Endodermal cell (in vitro differentiated cells): ENCODE data around the gene IGFN1. TPM values are rescaled to one million over a fixed set of nuclear protein-coding genes. Genes with fewer than 3 reads are reported as not detected.

Experiments used
- DNase-seq: peaks from one replicate; pipeline ENCODE4 v3.0.0-alpha.2; 2017
- H3K27ac ChIP-seq: 2 replicates; pipeline ENCODE4 v1.5.1; 2013; ENCODE audit warnings: mild to moderate bottlenecking, low read depth, low read length, moderate library complexity
- H3K27me3 ChIP-seq: 2 replicates; pipeline ENCODE4 v1.6.1; 2013; ENCODE audit warnings: mild to moderate bottlenecking, low read length, moderate library complexity; ENCODE audit not compliant: insufficient read depth, control insufficient read depth, poor library complexity, severe bottlenecking
- H3K36me3 ChIP-seq: 2 replicates; pipeline ENCODE4 v1.7.0; 2013; ENCODE audit warnings: mild to moderate bottlenecking, low read length, moderate library complexity; ENCODE audit not compliant: control insufficient read depth, insufficient read depth
- H3K4me1 ChIP-seq: one replicate; pipeline ENCODE4 v1.7.0; 2013; ENCODE audit warnings: low read length; ENCODE audit not compliant: control insufficient read depth, insufficient read depth
- H3K4me3 ChIP-seq: 2 replicates; pipeline ENCODE4 v1.5.1; 2013; ENCODE audit warnings: mild to moderate bottlenecking, low read length, moderate library complexity
- H3K9ac ChIP-seq: 2 replicates; pipeline ENCODE4 v1.6.1; 2013; ENCODE audit warnings: mild to moderate bottlenecking, low read length, moderate library complexity; ENCODE audit not compliant: poor library complexity, severe bottlenecking; ENCODE audit errors: extremely low read depth
- H3K9me3 ChIP-seq: 2 replicates; pipeline ENCODE4 v1.6.1; 2013; ENCODE audit warnings: mild to moderate bottlenecking, low read length, moderate library complexity; ENCODE audit not compliant: control insufficient read depth
- H3K27ac Mint-ChIP-seq: 2 replicates; pipeline ENCODE4 v1.8.0; 2020; ENCODE audit warnings: mixed read lengths
- H3K27me3 Mint-ChIP-seq: 2 replicates; pipeline ENCODE4 v1.8.0; 2021; ENCODE audit warnings: mild to moderate bottlenecking, mixed read lengths; ENCODE audit not compliant: insufficient read depth
- H3K36me3 Mint-ChIP-seq: 2 replicates; pipeline ENCODE4 v1.8.0; 2020; ENCODE audit warnings: low read depth, mixed read lengths
- H3K4me1 Mint-ChIP-seq: 2 replicates; pipeline ENCODE4 v1.8.0; 2020; ENCODE audit warnings: mixed read lengths
- H3K4me3 Mint-ChIP-seq: 2 replicates; pipeline ENCODE4 v1.8.0; 2020; ENCODE audit warnings: mild to moderate bottlenecking, moderate library complexity, mixed read lengths
- H3K9me3 Mint-ChIP-seq: 2 replicates; pipeline ENCODE4 v1.8.0; 2020; ENCODE audit warnings: mild to moderate bottlenecking, mixed read lengths
- whole genome bisulfite sequencing, 2 experiments: methylation state at CpG; one replicate each; pipeline versions ENCODE4 v1.1.5 to v1.1.7; 2013; ENCODE audit warnings: missing lambda C conversion rate in 2 of 2, mixed read lengths in 1 of 2; ENCODE audit not compliant: insufficient coverage in 1 of 2, insufficient read length in 1 of 2; 5-methylcytosine and 5-hydroxymethylcytosine counted together
- total RNA-seq, 2 donors: library from RNA; stranded (reverse); fragmentation: NEBNext Ultra II Directional in 1 of 2; extraction: Animal tissue kit (Norgen Biotek cat#: 25700) in 1 of 2; gene quantifications; 2 replicates in 1 of 2; 3 replicates in 1 of 2; pipeline ENCODE4 v1.2.1, GENCODE V29; 2021
- TF ChIP-seq, protein P1 (sequence below): fragments of 200-600 bp; sonication (generic); conservative IDR thresholded peaks from 2 replicates; pipeline ENCODE4 v1.5.0; 2021; ENCODE audit warnings: antibody characterized with exemption, mild to moderate bottlenecking

Gene IGFN1
- total RNA-seq, 2 donors from 2014 or later, result not detected

- H3K27ac Mint-ChIP-seq, result no peak overlapping the region
- Histone ChIP-seq H3K4me1 (no peaks in the 10 kb centered on the region), H3K9ac (no peak overlapping the region), H3K36me3 (no peaks in the 10 kb centered on the region), H3K27me3 (peaks cover 22% of the 10 kb centered on the region), H3K4me3 (no peak overlapping the region), H3K9me3 (no peaks in the 10 kb centered on the region), H3K27ac (no peak overlapping the region)
- WGBS, 2 experiments, result 96 to 100% methylated on average over 1 to 2 of the region's 3 CpGs
- TF ChIP-seq, protein P1, sequence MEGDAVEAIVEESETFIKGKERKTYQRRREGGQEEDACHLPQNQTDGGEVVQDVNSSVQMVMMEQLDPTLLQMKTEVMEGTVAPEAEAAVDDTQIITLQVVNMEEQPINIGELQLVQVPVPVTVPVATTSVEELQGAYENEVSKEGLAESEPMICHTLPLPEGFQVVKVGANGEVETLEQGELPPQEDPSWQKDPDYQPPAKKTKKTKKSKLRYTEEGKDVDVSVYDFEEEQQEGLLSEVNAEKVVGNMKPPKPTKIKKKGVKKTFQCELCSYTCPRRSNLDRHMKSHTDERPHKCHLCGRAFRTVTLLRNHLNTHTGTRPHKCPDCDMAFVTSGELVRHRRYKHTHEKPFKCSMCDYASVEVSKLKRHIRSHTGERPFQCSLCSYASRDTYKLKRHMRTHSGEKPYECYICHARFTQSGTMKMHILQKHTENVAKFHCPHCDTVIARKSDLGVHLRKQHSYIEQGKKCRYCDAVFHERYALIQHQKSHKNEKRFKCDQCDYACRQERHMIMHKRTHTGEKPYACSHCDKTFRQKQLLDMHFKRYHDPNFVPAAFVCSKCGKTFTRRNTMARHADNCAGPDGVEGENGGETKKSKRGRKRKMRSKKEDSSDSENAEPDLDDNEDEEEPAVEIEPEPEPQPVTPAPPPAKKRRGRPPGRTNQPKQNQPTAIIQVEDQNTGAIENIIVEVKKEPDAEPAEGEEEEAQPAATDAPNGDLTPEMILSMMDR, result no peak
- no peak for DNase-seq
- H3K4me3 Mint-ChIP-seq, result no peak overlapping the region
- H3K9me3 Mint-ChIP-seq, result peaks cover 21% of the 10 kb centered on the region
- no peaks in the 10 kb centered on the region for H3K4me1 Mint-ChIP-seq
- no peaks in the 10 kb centered on the region for H3K36me3 Mint-ChIP-seq
- peaks cover 25% of the 10 kb centered on the region for H3K27me3 Mint-ChIP-seq
Observed at GRCh38 chr1:201240171-201240570, 49.5 kb downstream of the IGFN1 start.

- H3K9me3 Mint-ChIP-seq, result peaks cover 21% of the 10 kb centered on the region
- H3K4me1 Mint-ChIP-seq, result no peaks in the 10 kb centered on the region
- no peak overlapping the region for H3K4me3 Mint-ChIP-seq
- Histone ChIP-seq H3K9me3 (no peaks in the 10 kb centered on the region), H3K4me3 (no peak overlapping the region), H3K4me1 (no peaks in the 10 kb centered on the region), H3K27ac (no peak overlapping the region), H3K27me3 (peaks cover 27% of the 10 kb centered on the region), H3K9ac (no peak overlapping the region), H3K36me3 (no peaks in the 10 kb centered on the region)
- WGBS, 2 experiments, result 95% methylated on average over 2 of the region's 2 CpGs; no CpG with 5 or more reads in 1 of the 2 experiments
- peaks cover 25% of the 10 kb centered on the region for H3K27me3 Mint-ChIP-seq
- TF ChIP-seq, protein P1, result no peak
- no peak overlapping the region for H3K27ac Mint-ChIP-seq
- no peak for DNase-seq
- no peaks in the 10 kb centered on the region for H3K36me3 Mint-ChIP-seq
Observed at GRCh38 chr1:201241736-201242135, 51.1 kb downstream of the IGFN1 start.

- Mint-ChIP-seq H3K27me3 (peaks cover 15% of the 10 kb centered on the region), H3K9me3 (peaks cover 10% of the 10 kb centered on the region), H3K4me1 (no peaks in the 10 kb centered on the region), H3K36me3 (no peaks in the 10 kb centered on the region), H3K4me3 (no peak overlapping the region), H3K27ac (no peak overlapping the region)
- H3K27me3 ChIP-seq, result peaks cover 27% of the 10 kb centered on the region
- H3K4me3 ChIP-seq, result no peak overlapping the region
- no peak overlapping the region for H3K9ac ChIP-seq
- TF ChIP-seq, protein P1, result no peak
- no peaks in the 10 kb centered on the region for H3K36me3 ChIP-seq
- H3K9me3 ChIP-seq, result no peaks in the 10 kb centered on the region
- H3K27ac ChIP-seq, result no peak overlapping the region
- no peaks in the 10 kb centered on the region for H3K4me1 ChIP-seq
- WGBS, 2 experiments, result 83 to 91% methylated on average over 1 of the region's 1 CpG
- no peak for DNase-seq
Observed at GRCh38 chr1:201245082-201245481, 54.5 kb downstream of the IGFN1 start.
